SHP77 (cell line): ENCODE data around the gene FBXL14.
A peak's percentile ranks its signal among the peaks of the same experiment; 100 is the strongest.

Source experiments
- DNase-seq, 2 experiments: peaks; one replicate each; lab custom pipeline; 2025; lab: John Stamatoyannopoulos, UW

The FBXL14 gene

DNA sequence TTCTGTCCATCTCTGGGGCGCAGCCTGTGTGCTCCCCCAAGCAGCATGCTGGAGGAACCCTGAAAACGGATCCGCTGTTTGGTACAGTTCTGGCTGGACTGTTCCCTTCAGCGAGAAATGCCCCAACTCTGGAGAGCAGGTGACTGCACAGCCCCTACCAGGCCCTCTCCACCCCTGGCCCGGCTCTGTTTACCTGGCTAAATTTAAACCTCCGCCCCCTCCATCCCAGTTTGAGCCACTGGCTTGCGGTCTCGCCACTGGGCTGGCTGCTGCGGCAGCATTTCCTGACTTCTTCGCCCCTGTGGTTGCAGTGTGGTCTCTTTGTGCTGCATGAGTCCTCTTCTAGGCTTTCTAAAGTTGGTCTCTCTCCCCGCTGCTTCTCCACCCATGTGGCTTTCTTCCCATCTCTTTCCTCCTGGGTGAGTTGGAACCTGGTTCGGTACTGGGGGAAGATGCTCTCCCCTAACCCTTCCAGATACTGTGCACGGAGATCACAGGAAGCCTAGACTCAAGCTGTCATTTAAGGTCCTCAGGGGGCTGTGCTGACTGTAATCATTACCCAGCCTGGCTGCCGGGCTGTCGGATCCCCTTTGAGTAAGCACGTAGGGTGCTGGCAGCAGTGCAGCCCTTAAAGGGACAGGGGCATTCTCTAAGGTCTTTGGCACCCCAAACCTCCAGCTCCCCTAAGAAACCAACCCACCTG is 60.6 kb downstream of the FBXL14 start:
- no peak for DNase-seq

DNA sequence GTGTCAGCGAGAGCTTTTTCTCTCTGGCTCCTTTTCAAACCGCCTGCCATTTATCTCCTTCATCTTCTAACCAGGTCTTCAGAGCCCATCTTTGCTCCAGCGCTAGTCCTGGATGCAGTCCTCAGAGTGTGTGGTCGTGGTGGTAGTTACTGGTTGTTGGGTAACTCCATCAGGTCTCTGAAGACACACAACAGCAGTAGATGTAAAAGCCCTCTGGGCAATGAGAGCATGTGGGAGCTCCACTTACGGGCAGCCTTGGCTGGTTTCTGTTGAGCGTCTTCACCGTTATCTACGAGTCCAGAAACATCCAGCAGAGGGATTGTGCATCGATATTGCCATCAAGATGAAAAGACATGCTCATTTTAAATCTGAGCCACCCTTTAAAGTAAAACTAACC is 61.2 kb downstream of the FBXL14 start:
- no peak for DNase-seq

DNA sequence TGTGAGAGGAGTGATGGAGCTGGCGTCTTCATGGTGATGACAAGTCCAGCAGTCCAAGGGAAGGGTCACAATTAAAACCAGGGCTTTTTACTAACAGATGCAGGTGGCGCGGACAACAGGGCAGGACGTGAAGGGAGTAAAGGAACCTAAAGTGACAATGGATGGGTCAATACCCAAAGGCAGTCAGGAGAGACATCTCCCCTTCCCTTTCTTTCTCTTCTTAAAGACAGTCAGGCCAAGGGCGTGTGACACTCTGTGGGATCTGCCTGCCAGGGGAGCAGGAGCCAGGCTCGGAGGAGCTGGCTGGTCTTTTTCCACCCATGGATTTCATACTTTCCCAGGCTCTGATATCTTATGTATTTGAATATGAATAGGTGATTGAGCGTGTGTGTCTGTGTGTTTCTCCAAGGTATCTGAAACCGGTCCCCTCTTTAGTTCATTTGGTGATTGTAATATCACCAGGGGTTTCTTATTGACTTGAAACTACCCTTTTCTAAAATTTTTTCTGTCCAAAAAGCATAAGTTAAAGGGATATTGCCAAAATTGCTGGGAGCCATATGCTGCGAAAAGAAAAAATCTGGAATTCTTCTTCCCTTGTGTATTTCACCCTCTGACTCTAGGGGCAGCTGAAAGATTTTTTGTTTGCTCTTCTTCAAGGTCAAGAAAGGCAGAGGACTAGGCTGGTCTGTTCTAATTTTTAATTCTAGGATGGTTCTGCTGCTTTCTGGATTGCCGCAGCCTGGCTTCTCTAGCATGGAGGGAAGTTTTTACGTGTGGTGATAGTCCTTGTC is 61.8 kb downstream of the FBXL14 start:
- no peak for DNase-seq

DNA sequence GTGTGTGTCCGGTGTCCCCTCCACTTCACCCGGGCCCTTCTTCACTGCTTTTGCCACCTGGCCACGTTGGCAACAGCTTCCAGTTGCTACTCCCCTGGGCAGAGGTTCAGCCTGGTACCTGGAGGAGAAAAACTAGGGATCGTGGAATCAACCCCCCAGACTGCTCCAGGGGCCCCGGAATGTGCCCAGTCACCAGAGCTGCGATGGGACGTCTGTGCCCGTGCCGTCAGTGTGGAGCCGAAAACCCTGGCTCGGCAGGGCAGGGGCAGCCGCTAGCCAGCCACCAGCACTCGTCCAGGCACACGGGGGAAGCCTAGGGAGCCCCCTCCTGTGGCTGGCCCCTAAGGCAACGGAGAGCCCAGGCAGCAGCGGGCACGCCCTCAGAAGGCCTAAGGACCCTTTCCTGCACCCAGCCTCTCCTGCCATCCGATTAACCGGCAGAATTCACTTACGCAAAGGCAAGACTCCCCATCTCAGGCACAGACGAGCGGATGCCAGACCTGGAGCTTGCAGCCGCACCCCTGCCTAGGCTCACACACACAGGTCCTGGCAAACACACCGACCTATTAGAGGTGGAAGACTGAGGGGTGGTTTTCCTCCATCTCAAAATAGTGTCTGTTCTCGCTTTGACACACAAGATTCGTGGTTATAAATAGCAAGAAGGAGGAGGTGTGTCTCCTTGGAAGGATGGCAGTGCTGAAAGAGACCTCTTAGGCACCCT is 62.6 kb downstream of the FBXL14 start:
- no peak for DNase-seq

DNA sequence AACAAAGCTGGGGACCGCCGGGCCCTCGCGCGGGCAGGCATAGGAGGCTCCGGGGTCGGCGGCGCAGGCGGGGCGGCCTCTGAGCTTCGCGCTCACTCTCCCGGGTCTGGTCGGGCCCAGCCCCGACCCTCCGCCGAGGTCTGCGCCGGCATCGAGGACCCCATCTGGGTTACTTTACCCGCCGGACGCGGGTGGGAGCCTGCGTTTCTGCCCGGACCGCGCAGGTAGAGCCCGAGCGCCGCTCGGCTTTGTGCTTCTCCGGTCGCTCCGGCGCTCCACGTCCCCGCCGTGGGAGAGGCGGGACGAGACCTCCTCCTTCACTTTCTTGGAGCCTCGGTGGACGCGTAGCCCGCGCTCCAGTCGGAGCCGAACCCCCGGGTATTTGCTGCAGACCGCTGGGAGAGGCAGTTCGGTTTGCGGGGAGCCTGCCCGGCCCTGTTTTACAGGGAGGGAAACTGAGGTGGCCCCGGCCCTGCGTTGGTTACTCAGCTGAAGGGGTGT is 63.2 kb downstream of the FBXL14 start:
- DNase-seq = no peak

DNA sequence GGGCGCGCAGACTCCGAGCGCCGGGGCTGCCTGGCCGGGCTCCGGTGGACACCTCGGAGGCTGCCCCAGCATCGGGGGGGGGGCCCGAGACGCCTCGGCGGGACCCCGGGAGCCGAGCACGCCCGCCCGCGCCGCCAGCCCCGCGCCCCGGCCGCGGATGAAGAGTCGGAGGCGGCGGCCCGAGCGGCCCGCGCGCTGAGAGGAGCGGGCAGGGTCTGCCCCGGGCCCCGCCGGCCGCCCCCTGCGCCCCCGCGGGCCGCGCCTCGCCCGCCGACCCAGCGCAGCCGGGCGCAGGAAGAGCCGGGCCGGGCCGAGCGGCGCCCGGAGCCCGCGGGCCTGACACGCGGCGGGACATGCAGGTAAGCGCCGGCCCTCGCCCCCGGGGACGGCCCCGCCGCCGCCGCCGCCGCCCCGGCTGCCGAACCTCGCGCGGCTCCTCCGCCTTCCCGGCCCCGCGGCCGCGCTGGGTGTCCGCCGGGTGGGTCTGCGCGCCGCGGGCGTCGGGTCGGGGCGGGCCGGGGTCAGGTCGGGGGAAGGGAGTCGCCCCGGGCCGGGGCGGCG is 63.7 kb downstream of the FBXL14 start:
- DNase-seq = no peak

DNA sequence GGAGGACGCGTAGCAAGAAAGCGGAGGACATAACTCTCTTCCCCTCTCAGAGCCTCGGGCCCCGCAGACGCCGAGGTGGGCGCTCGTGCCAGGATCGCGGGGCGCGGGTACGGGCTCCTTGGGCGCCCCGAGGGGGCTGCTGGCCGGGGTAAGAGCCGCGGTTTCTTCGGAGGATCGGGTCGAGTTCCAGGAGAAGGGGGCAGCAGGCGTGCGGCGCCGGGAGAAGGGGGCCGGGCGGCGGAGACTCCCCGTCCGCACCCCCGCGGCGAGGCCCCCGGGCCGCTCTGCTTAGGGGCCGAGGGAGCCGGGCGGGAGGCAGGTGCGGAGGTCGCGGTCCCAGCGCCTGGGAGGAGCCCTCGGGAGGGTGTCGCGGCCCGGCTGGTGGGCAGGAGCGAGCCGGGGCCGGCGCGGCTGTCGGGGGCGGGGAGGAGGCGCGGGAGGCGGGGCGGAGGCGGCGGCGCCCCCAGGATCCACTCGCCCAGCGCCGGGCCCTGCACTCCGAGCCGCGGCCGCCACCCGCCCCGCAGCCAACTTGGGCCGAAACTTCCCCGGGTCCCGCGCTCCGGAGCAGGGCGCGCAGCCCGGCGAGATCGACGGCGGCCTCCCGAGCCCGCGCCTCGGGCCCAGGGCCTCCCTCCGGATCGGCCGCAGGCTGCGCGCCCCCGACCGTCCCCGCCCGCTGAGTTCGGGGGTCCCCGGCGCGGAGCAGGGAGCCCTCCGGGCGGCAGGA is 64.4 kb downstream of the FBXL14 start:
- no peak for DNase-seq

DNA sequence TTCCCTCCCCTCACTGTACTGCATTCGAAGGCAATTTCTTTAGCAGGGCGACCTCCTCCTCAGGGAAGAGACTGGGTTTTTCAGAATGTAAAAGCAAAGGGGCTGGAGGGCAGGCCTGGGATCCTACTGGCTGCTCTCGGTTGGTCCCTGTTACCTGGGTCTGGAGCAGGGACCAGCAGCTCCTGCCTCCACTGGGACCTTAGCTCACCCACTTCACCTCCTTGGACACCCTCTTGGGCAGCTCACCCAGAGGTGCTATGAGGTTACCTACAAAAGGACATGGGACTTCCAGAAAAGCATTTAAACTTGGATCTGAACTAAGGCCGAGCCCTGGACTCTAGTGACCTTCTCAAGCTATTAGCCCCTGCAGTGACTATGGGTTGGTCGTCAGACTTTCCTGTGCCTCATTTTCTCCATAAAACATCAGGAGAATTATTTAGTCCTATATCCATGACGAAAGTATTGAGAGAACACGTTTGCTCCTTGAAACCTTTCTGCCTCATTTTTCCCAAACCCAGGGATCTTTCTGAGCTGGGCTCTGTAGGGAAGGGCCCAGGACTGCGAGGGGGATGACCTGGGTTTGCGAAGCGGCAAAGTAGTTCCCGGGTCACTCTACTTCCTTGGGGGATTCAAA is 65.0 kb downstream of the FBXL14 start:
- no peak for DNase-seq

DNA sequence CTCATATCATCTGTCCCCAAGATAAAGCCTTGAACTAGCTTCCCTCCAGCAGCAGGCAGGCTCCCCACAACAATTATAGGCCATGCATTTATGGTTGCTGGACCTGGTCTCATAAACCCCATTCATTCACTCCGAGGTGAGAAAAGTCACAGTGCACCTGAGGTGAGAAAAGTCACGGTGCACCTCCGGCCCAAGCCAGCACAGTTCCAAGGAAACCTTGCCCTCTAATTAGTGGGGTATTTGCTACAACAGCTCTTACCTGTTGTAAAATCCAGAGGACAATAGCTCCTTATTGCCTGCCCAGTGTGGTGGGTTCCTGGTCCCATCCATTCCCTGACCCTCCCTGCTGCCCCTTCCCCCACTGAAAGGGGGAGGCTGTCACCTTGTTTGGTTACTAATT is 65.6 kb downstream of the FBXL14 start:
- DNase-seq = no peak

DNA sequence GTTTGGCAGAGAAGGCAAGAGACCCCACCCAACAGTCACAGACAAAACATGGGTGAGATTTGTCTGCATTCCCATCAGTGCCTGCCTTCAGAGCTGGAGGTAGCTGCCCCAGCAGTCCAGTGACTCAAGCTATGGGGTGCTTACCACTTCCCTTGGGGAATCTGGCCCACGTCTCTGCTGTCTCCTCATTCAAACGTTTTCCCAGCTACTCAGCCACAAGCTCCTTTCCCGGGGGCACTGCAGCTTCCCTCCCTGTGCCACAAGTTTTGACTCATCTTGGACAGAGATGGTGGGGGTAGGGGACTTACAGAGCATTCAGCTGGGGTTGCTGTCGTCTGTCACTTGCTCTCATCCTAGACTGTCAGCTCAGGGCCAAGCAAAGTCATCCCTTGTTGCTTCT is 66.6 kb downstream of the FBXL14 start:
- no peak for DNase-seq

DNA sequence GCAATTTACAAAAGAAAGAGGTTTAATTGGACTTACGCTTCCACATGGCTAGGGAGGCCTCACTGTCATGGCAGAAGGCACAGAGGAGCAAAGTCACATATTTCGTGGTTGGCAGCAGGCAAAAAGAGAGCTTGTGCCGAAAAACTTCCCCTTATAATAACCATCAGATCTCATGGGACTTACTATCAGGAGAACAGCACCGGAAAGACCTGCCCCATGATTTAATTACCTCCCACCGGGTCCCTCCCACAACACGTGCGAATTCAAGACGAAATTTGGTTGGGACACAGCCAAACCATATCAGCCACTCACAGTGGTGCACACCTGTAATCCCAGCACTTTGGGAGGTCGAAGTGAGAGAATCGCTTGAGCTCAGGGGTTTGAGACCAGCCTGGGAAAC is 68.5 kb downstream of the FBXL14 start:
- no peak for DNase-seq

DNA sequence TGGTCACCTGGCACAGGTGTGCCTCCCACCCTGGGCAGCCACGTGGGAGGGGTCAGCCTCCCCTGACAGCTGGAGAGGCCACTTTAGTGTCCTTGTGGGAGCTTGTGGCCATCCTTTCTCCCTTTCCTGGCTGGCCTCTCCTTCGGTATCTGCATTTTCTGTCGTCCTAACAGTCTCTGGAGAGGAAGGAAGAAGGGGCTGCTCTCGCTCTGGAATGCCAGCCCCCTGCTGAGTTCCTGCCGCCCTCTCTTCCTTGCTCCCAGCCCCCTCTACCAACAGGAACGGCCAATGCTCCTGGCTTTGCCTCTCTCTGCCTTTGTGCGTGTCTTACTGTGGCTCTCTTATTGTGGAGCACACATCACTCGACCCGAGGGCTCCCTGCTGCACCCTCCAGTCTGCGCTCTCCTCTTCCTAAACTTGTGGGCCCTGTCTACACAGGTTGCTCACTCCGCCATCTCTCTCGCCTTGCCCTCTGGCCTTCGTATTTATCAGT is 70.8 kb downstream of the FBXL14 start:
- DNase-seq = no peak

DNA sequence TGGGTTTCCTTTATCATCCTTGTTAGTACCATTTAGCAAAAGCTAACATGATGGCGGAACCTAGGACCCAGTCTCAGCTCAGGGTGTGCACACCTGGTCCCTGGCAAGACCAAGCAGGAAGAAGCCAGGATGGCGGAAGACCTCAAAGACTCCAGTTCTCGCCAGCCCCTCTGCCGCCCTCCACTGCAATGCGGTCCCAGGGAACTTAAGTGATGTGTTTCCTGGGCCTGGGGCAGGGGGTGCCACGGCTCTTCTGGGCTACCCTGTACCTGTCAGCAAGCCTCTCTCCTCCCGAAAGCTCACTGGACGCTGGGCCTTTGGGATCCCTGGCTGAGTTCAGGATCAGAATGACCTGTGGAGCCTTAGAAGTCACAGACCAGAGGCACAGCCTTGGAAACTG is 71.3 kb downstream of the FBXL14 start:
- no peak for DNase-seq

DNA sequence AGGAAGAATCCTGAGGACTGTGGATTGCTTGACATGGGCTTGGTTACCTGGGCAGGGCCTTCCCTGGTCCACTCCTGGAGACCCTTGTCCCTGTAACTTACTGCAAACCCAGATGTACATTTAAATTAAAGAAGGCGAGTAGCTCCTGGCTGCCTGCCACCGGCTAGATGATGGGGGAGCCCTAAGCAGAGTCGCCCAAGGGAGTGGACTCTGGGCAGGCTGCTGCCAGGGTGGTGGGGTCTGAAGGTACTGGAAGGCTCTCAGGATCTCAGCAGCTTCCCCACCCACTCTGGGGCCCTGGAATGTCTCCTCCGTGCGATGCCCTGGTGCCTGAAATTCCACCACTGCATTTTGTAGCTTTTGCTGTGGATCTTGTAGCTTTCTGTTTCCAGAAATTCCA is 74.7 kb downstream of the FBXL14 start:
- no peak for DNase-seq

DNA sequence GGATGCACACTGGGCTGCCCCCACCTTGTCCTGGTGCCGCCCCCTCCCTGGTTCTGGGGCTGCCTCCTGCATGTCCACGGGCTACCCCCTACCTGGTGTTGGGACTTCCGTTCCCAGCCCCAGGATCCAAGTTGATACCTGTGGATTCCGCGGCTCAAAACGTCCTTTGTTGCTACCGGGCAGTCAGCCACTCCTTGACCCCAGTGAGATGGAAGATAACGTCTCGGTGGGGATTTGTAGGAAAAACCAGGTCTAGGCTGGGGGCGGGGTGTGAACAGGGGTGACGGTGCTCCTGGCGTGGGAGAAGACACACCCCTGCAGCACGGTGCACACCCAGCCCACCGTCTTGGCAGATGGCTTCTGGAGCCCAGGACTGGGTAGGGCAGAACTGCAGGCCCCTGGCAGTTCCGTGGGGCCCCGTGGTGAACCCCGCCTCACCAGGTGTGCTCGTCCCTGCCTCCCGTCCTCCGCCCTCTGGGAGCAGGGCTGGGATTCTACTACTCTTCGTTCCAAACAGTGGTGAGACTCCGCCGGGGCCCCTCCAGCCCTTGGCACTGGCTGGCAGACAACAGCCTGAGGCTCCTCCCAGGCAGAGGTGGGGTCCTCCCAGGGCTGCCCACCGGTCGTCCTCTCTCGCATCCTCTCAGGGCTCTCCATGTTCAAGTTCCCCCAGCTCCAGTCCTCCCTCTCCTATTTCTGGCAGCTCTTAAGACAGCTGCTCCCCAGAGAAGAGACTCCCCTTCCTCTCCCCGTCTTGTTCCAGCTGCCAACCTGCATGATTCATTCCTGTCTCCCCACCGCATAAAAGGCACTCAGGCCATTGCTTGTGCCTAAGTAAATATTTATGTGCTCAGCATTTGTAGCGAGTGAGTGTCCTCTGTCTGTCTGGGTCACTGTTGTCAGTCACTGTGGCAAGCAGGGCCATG is 75.5 kb downstream of the FBXL14 start:
- DNase-seq = peak; percentile 10 to 29

DNA sequence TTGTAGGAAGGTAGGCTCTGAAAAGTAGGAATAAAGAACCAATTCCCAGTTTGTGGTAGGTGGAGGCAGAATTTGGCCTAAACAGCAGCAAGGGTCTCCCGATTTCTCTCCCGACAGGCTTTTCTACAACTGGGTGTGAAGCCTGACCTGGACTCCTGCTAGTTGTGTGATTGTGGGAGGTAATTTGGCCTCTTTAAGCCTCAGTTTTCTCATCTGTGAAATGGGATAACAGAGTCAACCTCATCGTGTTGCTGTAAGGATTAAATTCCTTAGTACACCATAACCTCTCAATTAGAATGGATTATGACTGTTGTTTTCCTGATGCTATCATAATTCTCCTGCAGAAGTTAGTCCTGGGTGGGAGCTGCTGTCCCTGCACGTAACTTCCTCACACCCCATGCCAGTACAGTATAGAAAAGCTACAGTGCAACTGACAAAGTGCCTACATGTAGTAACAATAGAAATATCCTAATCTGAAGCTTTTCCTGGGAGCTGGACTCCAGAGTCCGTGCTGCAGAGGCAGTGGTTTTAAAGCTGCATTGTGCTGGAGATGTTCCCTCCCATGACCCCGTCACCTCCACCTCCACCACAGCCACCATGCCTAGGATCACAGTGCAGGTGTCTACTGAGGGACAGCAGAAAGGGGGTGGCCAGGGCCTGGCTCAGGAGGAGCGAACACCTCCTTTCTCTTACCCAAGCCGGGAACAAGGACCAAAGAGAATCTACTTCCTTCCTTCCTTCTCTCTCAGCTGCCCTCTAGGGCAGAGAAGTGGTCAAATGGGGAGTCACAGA is 76.5 kb downstream of the FBXL14 start:
- no peak for DNase-seq

DNA sequence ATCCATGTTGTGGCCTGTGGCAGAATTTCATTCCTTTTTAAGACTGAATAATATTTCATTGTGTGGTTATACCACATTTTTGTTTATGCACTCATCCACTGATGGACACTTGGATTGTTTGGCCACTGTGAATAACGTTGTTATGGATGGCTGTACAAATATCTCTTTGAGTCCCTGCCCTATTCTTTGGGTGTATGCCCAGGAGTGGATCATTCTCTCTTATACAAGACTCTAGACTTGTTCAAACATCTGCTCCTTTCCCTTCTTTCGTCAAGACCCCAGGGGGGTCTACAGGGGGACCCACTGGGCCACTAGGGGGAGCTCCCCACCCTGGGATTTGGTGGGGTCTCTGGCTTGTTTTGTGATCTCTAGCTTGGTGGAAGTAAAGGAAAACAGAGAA is 77.4 kb downstream of the FBXL14 start:
- DNase-seq = no peak
